Hematopoietic multipotent progenitor cell treated with erythropoietin and hydrocortisone succinate and interleukin-3 and kit ligand, for 8 days (in vitro differentiated cells): Measurements from ENCODE around the gene CCR7.
A peak's percentile ranks its signal among the peaks of the same experiment; 100 is the strongest.

Experiments
- DNase-seq: peaks from one replicate; pipeline ENCODE4 v3.0.0-alpha.2; 2015

CCR7 gene

DNA sequence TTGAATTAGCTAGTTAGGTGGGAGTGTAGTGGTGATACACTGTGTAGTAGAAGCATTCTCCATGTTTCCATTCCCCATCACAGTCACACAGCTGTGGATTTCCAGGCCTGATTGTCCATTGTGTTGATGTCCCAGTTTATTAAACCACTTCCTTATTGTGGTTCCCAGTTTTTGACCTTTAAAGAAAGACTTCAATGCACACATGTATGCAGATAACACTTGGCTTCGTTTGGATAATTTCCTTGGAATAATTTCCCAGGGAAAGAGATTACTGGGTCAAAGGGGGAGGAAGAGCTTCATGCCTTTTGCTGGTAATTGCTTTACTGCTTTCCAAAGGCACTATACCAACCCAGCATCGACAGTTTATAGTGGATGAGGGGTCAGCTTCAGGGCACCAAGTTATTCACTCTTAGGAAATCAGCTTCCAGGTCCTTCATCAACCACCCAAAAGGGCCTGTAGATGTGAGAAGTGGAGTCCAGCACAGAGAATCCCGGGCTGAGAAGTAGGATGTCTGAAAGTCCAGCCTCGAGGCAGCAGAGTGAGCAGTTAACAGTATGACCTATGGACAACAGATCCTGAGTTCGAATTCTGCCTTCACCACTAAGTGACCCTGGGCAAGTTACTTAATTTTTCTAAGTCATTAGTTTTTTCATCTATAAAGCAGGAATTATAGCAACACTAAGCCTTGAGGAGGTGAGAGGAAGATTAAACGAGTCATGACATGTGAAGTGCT lies 32.6 kb downstream of the CCR7 start:
- no peak for DNase-seq

DNA sequence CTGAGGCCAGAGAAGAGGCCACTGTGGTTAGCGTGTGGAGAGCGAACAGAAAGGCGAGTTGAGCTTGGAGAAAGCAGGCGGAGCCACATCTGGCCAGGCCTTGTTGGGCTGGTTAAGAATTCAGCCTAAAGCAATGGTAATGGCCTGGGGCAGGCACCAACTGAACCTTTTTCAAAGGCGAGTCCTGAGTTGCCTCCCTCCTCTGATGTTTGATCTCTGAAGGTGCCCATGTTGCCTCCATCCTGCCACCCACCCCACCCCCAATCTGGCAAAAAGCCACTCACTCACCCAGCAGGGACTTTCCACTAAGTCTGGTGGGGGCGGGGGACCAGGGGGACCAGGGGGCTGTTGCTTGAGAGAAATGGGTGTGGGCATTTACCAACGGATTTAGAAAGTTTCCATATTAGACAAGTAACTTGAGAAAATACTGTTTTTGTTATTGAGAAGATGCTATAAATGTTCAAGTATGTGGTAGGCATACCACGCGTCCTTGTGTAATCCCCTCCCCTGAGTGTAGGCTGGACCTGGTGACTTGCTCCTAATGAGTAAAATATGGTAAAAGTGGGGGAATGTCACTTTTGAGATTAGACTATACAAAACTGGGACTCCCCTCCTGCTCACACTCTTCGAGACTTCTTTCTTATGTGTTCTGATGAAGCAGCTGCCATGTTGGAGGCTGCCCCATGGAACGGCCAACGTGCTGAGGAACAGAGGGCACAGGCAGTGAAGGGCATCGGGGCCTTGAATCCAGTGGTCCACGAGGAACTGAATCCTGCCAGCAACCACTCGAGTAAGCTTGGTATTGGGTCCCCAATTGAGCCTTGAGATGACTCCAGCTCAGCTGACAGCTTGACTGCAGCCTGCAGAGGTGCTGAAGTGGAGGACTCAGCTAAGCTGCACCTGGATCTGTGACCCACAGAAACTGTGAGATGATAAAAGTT lies 34.0 kb downstream of the CCR7 start:
- no peak for DNase-seq

DNA sequence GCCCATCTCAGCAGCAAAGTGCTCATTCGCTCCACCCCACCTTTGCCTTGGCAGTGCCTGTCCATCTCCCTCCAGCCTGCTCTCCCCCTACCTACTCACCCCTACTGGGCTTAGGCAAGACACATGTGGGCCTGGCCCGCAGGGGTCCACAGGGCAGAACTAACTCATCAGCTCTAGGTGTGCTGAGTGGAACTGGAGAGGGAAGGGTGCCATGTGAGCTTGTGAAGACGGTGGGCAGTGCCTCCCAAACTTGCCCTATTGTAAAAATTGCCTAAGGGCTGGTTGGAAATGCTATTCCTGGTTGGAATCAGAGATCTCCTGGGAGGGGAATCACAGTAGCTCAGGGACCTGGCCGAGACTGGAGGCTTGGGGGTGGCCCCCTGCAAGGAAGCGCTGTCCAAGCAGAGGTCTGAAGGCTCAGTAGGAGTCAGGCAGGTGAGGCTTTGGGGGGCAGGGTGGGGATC lies 34.7 kb downstream of the CCR7 start:
- no peak for DNase-seq

DNA sequence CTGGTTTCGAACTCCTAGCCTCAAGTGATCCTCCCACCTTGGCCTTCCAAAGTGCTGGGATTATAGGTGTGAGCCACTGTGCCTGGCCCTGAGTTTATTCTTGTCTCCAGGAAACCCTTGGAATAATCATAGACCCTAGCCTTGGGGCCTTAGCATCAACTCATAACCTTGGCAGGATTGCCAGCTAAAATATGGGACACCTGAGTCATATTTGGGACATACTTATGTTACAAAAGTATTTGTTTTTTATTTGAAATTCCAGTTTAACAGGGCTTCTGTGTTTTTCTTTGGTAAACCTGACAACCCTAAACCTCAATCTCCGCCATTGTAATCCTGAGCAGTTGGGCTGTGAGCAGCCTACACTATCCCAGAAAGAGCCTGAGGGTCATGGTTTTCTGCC lies 35.3 kb downstream of the CCR7 start:
- no peak for DNase-seq

DNA sequence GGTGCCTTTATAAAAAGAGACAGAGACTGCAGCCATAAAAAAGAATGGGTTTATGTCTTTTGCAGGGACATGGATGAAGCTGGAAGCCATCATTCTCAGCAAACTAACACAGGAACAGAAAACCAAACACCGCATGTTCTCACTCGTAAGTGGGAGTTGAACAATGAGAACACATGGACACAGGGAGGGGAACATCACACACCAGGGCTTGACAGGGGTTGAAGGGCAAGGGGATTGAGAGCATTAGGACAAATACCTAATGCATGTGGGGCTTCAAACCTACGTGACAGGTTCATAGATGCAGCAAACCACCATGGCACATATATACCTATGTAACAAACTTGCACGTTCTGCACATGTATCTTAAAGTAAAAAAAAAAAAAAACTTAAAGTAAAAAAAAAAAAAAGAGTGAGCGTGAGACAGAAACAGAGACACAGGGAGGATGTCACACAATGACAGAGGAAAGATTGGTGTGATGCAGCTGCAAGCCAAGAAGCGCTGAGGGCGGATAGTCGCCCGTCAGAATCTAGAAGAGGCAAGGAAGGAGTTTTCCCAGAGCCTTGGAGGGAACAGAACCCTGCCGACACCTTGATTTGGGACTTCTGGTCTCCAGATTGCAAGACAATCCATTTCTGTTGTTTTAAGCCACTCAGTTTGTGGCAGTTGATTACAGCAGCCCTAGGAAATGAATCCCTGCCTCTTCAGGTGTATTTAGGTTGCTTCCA lies 36.4 kb downstream of the CCR7 start:
- no peak for DNase-seq

DNA sequence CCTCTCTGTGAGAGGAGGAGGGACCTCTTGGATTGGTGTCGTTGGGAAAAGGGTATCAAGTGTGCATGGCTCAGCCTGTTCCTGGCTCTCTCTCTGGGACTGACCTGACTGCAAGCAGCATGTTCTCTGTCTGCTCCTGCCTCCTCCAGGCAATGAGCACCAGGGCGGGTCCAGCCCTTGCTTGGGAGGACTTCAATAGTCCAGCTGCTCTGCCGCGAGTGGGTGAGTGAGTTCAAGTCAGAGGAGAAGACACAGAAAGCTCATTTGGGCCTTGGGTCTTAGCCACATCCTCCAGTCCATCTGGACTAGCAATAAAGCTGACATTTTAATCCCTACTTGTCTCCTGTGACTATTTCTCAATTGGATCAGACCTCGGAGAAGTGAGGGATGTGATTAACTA lies 38.6 kb downstream of the CCR7 start:
- no peak for DNase-seq

DNA sequence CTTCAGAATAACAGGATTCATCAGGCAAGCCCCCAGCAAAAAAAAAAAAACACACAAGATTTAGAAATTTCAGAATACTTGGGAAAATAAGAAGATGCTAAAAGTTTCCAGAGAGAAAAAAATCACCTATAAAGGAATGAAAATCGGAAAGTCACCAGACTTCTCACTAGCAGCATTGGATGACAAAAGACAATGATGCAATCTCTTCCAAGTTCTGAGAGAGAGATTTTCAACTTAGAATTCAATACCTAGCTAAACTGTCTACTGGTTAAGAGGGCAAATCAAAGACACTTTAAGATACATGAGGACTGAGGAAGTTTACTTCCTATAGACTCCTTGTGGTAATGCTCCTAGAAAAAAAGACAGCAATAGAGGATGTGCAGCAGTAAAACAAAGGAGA lies 40.0 kb downstream of the CCR7 start:
- no peak for DNase-seq

DNA sequence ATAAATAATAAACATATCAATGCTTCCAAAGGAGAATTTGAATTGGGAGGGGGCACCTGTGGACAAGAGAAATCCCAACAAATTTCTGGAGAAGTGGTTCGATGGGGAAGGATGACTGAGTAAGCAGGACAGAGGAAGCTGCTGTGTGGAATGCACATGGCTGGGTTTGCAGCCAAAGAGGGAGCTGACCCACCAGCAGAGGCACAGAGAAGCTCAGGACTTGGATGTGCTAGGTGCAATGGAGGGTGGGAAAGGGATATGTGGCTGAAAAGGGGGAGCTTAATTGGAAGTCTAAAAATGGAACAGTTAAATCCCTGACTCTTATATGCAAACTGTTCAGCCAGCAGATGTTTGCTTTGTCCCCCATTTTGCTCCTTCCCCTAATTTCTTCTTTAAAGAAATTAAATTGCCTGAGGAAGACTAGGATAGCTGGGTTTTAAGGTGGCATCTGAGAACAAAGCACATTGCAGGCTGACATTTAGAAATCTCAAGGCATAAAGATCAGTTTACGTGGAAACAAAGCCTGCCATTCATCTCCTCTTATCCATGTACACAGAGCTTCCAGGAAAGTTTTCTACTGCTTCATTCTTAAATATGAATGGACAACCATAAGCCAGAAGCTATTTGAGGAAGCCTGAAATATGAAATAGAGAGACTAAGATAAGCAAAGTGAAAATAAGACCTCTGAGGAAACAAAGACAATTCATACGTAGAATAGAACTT lies 40.9 kb downstream of the CCR7 start:
- no peak for DNase-seq

DNA sequence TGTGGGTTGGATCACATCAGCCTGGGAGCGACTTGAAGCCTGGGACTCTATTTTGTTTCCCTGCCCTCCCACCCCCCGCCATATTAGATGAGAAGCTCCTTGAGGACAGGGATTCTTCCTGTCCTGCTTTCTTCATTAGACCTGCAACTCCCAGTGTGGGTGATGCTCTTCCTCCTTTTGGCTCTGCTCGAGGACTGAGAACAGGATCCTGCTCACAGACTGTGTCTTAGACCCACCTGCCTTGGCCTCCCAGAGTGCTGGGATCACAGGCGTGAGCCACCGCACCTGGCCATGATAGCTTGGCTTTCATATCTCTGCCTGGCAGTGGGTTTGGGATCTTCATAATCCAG lies 42.3 kb downstream of the CCR7 start:
- no peak for DNase-seq

DNA sequence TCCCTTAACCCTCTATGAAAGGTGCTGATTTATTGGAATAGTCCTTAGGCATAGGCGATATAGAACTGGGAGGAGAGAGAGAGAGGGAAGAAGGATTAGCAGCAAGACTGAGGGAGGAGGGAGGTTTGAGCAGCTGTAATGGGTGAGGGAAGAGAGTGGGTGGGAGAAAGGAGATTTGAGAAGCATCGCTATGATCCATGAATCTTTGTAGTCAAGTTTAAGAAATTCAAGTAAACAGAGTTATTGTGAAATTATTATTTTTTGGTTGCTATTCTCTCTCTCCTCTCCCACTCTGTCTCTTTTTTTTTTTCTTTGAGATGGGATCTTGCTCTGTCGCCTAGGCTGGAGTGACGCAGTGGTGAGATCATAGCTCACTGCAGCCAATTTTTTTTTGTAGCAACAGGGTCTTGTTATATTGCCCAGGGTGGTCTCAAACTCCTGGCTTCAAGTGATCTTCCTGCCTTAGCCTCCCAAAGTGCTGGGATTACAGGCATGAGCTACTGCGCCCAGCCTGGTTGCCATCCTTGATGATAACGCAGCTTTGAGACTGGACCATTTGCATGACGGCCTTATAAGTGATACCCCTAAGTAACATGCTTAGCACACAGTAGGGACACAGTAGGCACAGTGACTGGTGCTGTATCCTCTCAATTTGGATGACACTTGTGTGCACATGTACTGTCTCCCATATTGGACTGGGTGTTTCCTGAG lies 42.9 kb downstream of the CCR7 start:
- DNase-seq = no peak

DNA sequence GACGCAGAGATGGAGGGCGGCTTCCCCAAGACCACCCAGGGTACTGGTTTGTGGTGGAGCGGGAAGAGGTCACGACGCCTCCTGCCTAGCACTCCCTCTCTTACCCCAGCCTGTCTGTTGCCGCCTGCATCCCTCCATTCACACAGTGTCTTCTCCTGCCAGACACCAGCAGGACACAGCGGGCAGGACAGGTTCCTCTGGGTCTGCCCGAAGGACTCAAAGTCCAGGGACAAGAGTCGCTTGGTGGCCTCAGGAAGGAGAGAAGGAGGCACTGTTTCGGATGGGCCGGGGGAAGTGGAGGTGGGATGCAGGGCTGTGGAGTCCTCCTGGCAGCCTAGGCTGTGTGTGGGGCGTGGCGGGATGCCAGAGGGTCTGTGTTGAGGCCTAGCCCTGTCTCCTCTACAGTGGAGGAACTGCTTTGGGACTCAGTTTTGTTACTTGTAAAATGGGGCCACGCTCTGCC lies 44.2 kb downstream of the CCR7 start:
- DNase-seq = no peak

DNA sequence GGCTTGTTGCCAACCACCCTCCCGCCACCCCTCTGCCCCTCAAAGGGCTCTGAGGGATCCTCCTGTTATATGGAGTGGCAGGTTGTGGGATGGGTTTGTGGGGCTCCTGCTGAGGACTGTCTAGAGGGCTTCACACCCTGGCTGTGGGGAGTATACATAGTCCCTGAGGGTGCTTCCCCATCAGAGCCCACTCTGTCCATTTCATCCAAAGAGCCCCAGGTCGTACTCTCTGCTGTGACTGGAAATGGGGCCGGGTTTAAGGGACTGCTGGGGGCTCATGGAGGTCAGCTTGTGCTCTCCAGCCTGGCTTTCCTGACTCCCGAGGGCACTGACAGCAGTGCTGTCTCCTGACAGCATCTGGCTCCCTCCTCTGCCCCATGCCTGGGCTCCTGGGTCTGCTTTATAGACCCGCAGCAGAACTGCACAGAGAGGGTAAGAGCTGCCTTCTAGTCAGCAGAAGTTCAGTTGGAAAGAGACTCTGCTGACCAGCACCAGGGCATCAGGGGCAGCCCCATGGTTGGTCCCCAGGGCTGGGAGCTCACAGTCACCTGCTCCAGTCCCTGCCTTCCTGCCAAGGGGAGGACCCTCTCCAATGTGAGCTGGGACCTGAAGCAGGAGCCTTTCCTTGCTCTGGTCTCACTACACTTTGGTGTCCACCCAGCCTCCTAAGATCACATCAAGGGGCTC lies 46.0 kb downstream of the CCR7 start:
- no peak for DNase-seq

DNA sequence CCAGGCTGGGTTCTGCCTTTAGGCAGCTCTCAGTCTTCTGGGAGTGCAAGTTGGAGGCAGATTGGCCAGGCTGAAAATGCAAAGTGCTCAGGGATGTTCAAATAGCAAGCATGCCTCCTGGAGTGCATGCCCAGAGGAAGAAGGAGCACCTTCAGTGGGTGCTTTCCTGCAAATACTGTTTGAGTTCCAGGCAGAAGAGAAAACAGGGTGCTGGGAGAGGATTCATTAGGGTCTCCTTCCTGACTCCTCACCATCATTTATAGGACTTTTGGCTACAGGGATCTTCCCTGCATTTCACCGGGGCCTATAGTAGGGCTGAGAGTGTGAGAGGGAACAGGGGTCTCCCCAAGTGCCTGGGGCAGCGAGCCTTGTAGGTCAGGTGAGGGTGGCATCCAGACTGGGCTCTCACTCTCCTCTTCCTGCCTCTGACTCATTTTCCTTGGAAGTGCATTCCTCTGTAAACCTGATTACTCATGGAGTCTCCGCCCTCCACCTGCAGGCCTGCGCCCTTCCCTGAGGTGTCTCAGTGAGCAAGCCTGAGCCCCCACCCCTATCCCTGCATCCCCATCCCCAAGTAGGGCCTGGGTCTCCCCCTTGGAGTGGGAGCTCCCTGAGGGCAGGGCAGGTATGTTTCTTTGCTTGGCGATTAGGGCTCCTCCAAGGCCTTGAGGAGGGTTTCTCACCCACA lies 46.7 kb downstream of the CCR7 start:
- no peak for DNase-seq

DNA sequence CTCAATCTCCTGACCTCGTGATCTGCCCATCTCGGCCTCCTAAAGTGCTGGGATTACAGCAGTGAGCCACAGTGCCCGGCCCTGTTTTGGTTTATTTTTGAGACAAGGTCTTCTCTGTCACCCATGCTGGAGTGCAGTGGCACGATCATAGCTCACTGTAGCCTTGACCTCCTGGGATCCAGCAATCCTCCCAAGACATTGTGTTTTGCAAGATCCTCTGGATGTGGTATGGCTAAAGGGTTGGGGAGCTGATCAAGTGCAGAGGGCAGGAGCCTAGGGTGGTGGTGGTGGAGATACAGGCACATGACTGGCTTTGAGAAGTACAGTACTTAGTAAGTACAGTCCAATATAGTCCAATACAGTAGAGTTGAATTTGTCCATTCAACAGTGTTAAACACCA lies 47.3 kb downstream of the CCR7 start:
- no peak for DNase-seq

DNA sequence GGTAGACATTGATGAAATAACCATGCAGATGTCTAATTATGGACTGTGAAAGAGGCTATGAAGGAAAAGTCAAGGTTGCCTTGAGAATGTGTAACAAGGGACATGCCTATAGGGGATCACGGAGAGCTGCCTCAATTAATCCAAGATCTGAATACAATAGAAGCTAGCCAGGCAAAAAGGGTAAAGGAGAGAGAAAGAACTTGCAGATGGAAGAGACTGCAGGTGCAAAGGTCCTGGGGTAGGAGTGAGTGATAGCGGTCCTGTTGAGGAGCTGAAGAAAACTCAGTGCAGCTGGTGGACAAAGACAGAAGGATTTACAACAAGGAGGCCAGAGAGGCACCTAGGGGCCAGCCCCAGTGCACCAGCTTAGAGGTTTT lies 48.0 kb downstream of the CCR7 start:
- no peak for DNase-seq

DNA sequence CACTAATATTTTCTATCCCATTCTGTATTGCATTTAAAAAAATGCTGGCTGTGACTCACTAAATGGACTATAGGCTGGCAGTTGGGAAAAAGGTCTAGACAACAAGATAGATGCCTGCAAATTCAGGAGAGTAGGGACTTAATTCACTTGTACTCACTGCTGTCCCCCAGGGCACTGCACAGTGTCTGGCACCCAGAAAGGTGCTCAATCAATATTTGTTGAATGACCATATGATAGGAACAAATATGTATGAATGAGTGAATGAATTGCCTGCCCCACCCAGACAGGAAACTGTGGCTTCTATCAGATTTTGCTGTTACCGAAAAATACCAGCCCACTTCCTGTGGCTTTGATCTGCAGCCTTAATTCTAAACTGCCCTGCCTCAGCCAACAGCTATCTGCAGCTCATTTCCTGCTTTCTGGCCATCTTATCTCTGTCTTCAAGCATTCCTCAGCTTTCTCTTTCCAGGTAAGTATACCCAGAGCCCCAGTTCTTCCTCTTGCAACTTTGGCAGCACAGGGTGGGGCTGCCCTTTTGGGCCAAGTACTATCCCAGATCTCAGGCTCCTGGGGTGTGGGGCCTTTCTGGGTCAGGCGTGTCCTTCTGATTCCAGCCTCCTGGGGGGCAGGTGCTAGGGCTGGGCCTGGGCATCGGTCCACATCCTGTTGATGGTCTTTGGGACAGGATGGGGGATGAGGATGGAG lies 48.5 kb downstream of the CCR7 start:
- DNase-seq = peak; percentile 89

DNA sequence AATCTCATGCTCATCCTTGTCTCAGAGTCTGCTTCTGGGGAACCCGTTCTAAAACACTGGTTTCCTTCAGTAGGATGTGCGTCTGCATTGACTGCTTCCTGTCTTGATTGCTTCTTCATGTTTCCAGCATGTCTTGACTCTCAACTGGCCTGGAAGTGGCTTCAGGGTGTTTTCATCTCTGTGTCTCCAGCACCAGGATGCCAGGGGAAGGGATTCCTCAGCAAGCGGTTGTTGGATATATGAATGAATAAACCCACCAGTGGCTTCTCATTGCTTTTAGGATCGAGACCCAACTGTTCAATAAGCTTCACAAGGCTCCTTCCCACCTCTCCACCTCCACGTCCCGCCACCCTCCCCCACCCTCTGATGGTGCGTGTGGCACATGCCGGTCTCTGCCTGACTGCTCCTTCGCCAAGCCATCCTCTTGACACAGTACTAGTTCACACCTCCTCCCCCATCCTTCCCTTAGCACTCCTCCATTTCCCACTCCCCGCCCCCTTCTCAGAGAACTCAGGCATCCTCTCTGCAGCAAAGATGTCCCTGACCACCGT lies 49.7 kb downstream of the CCR7 start:
- no peak for DNase-seq

DNA sequence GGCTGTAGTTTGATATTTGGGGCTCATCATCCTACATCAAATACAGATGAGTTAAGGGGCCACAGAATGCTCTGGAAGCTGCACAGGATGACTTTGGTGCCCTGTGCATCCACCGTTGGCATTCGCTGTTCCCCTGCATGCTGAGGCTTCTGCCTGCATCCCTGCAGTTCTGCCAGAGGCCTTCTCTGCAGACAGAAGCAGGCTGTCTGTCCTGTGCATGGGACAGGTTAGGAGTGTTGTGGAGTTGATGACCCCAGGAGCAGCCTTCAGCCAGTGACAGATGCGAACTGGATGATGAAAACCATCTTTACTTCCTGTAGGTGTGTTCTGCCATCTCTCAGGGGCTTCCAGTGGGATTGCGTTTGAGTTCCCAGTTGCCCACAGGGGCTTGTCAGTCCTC lies 50.3 kb downstream of the CCR7 start:
- DNase-seq = no peak

DNA sequence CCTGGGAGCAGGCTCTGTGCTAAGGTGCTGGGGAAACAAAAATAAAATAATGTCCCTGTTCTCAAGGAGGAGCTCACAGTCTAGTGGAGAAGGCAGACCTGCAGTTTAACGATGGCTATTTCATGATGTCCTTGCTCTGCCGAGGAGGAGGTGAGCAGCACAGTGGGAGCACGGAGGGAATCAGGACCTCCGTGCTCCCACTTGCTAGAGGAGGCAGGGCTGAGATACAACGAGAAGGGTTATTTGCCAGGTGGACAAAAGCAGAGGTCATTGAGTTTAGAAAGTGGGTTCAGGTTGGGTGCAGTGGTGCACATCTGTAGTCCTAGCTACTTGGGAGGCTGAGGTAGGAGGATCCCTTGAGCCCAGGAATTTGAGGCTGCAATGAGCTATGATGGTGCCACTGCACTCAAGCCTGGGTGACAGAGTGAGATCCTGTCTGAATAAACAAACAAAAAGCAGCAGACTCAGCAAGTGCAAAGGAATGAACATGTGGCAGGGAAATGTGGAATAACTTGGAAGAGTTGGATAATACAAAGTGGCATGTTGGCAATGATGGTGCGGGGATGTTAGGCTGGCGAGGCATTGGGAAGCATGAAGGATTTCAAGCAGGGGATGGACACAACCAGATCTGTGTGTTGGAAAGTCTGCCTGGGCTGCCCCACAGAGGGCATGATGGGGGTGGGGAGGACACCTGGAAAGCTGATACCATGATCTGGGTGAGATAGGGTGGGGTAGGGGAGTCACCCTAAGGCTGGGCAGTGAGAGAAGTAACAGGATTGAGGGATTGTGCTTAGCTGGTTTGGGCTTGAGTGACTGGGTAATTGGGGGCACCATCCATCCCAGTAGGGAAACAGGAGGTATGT lies 51.0 kb downstream of the CCR7 start:
- DNase-seq = no peak
